ENCODE results near the gene UMODL1. TPM values are rescaled to one million over a fixed set of nuclear protein-coding genes. Genes with fewer than 3 reads are reported as not detected.
"Not testable (repeated sequence)": the region's sequence is repeated elsewhere in the genome, so short reads cannot be mapped to it uniquely, and the experiment has no call there.

The UMODL1 gene
- total and polyA plus RNA-seq, 2 of the 13 experiments (the other 11 are each of a cell fraction or from before 2014, with no cell fraction given) = not detected

GRCh38 chr21:42077685-42078238 is 6.6 kb downstream of the UMODL1 start:
- H4K20me1 ChIP-seq (ENCODE audit: insufficient read depth, low read length); POLR2A ChIA-PET; in situ Hi-C loops (cut with HindIII; ENCODE audit: extremely low pct_ligation_motif_present, low pct_unique_long_range_greater_than_20kb): not testable (repeated sequence)

GRCh38 chr21:42078247-42079007 is 7.3 kb downstream of the UMODL1 start:
- H3K9ac ChIP-seq (ENCODE audit: insufficient read depth, low read depth, low read length); POLR2A ChIA-PET; FAIRE-seq; H3K4me1 ChIP-seq (ENCODE audit: insufficient read depth, low read length); H2AFZ ChIP-seq (ENCODE audit: low read length); H3K9me3 ChIP-seq (ENCODE audit: low read length); H3K36me3 ChIP-seq (replicated peaks in 1 of 2; ENCODE audit: control insufficient read depth in 1 of 2, insufficient read depth in 2 of 2, low read length in 2 of 2); CTCF ChIA-PET (ENCODE audit: low intra/inter-chr PET ratio, low total read pairs); H3K27ac ChIP-seq (ENCODE audit: extremely low read length, insufficient read depth, low read length); ATAC-seq; H4K20me1 ChIP-seq (ENCODE audit: insufficient read depth, low read length); DNase-seq (ENCODE audit: low spot score); BruUV-seq (replicated peaks); intact Hi-C loops (cut with micrococcal nuclease; ENCODE audit: unreplicated experiment); H3K4me3 ChIP-seq (replicated peaks in 1 of 3; ENCODE audit: insufficient read depth in 1 of 3, low read depth in 2 of 3, low read length in 3 of 3); H3K4me2 ChIP-seq (ENCODE audit: low read depth, low read length); in situ Hi-C loops (cut with HindIII; ENCODE audit: extremely low pct_ligation_motif_present, low pct_unique_long_range_greater_than_20kb); H3K79me2 ChIP-seq (ENCODE audit: insufficient read depth, low read length): not testable (repeated sequence)
- peaks cover 12 to 50% of the 10 kb centered on the region in 2 experiments; a peak in 4 of 5 replicates for H3K27me3 ChIP-seq (ENCODE audit: control insufficient read depth in 1 of 2, insufficient read depth in 2 of 2, low read length in 2 of 2)
- 8% methylated on average over 2 of the region's 10 CpGs for WGBS (ENCODE audit: low lambda C conversion rate)

More at GRCh38 chr21:42077685-42078238, 6.6 kb downstream of the UMODL1 start:
- H3K79me2 ChIP-seq (ENCODE audit: insufficient read depth, low read length); H3K9me3 ChIP-seq (ENCODE audit: low read length); CTCF ChIA-PET (ENCODE audit: low intra/inter-chr PET ratio, low total read pairs); BruUV-seq (replicated peaks); H3K36me3 ChIP-seq (replicated peaks in 1 of 2; ENCODE audit: control insufficient read depth in 1 of 2, insufficient read depth in 2 of 2, low read length in 2 of 2); ATAC-seq; DNase-seq (ENCODE audit: low spot score); intact Hi-C loops (cut with micrococcal nuclease; ENCODE audit: unreplicated experiment); H3K4me3 ChIP-seq (replicated peaks in 1 of 3; ENCODE audit: insufficient read depth in 1 of 3, low read depth in 2 of 3, low read length in 3 of 3); FAIRE-seq; H3K4me2 ChIP-seq (ENCODE audit: low read depth, low read length); H3K9ac ChIP-seq (ENCODE audit: insufficient read depth, low read depth, low read length); H2AFZ ChIP-seq (ENCODE audit: low read length); H3K27ac ChIP-seq (ENCODE audit: extremely low read length, insufficient read depth, low read length); H3K4me1 ChIP-seq (ENCODE audit: insufficient read depth, low read length): not testable (repeated sequence)
- WGBS (ENCODE audit: low lambda C conversion rate) = 87% methylated on average over 2 of the region's 6 CpGs
- H3K27me3 ChIP-seq (ENCODE audit: control insufficient read depth in 1 of 2, insufficient read depth in 2 of 2, low read length in 2 of 2) = peaks cover 7 to 49% of the 10 kb centered on the region in 2 experiments; a peak in 3 of 5 replicates
